IPS-20b (cell line): Measurements from ENCODE around the gene NPIPB12.
"Not testable (repeated sequence)": the region's sequence is repeated elsewhere in the genome, so short reads cannot be mapped to it uniquely, and the experiment has no call there.

Experiments
- H3K27ac ChIP-seq: one replicate; pipeline ENCODE4 v1.5.1; 2013; ENCODE audit warnings: low read length
- H3K27me3 ChIP-seq: 2 replicates; pipeline ENCODE4 v1.6.1; 2013; ENCODE audit warnings: mild to moderate bottlenecking, low read length, inconsistent platforms; ENCODE audit not compliant: insufficient read depth
- H3K36me3 ChIP-seq: 2 replicates; pipeline ENCODE4 v1.6.1; 2013; ENCODE audit warnings: low read depth, mild to moderate bottlenecking, inconsistent platforms, low read length, moderate library complexity; ENCODE audit not compliant: insufficient read depth
- H3K4me1 ChIP-seq: 2 replicates; pipeline ENCODE4 v1.6.1; 2013; ENCODE audit warnings: mild to moderate bottlenecking, control low read depth, inconsistent platforms, low read length, moderate library complexity; ENCODE audit not compliant: insufficient read depth
- H3K4me3 ChIP-seq: 2 replicates; pipeline ENCODE4 v1.5.1; 2013; ENCODE audit warnings: mild to moderate bottlenecking, low read length, inconsistent platforms
- H3K9ac ChIP-seq: 2 replicates; pipeline ENCODE4 v1.6.1; 2013; ENCODE audit warnings: low read depth, mild to moderate bottlenecking, inconsistent platforms, low read length, moderate library complexity
- H3K9me3 ChIP-seq: 2 replicates; pipeline ENCODE4 v1.6.1; 2013; ENCODE audit warnings: mild to moderate bottlenecking, low read depth, low read length, inconsistent platforms; ENCODE audit not compliant: insufficient read depth

The NPIPB12 gene

GRCh38 chr16:29454828-29455227 is 51.4 kb downstream of the NPIPB12 start:
- H3K27ac ChIP-seq, H3K4me1 ChIP-seq, H3K4me3 ChIP-seq, H3K9me3 ChIP-seq, H3K9ac ChIP-seq, H3K27me3 ChIP-seq, H3K36me3 ChIP-seq: not testable (repeated sequence)

- H3K27me3 ChIP-seq, H3K9ac ChIP-seq, H3K27ac ChIP-seq, H3K4me1 ChIP-seq, H3K4me3 ChIP-seq, H3K9me3 ChIP-seq, H3K36me3 ChIP-seq: not testable (repeated sequence)
These were observed 51.9 kb downstream of the NPIPB12 start, which contains the start of the genes BOLA2 and SLX1B for GRCh38 chr16:29454269-29454668. BOLA2 (minus strand) TSS chr16:29454351; CDS start chr16:29454253, 98 bp downstream. SLX1B (plus strand) TSS chr16:29454533.

- H3K4me3 ChIP-seq, H3K9ac ChIP-seq, H3K36me3 ChIP-seq, H3K9me3 ChIP-seq, H3K27me3 ChIP-seq, H3K27ac ChIP-seq, H3K4me1 ChIP-seq: not testable (repeated sequence)
These were observed 52.5 kb downstream of the NPIPB12 start for GRCh38 chr16:29453754-29454153.
